Vagina (tissue), 2 donors: Measurements from ENCODE around the gene NLRP14. TPM values are rescaled to one million over a fixed set of nuclear protein-coding genes. Genes with fewer than 3 reads are reported as not detected.

Source experiments
- DNase-seq, 2 donors: peaks; one replicate each; pipeline ENCODE4 v3.0.0-alpha.2; 2017; ENCODE audit errors: extremely low spot score in 2 of 2
- H3K27ac ChIP-seq: fragments of 200-600 bp; sonication (generic); one replicate; pipeline ENCODE4 v1.5.1; 2019
- H3K27me3 ChIP-seq: fragments of 200-600 bp; sonication (generic); one replicate; pipeline ENCODE4 v1.5.1; 2019
- H3K36me3 ChIP-seq, 2 donors: fragments of 200-600 bp; sonication (generic); one replicate each; pipeline ENCODE4 v1.5.1; 2017 to 2019
- H3K4me1 ChIP-seq: fragments of 200-600 bp; sonication (generic); one replicate; pipeline ENCODE4 v1.5.1; 2019
- H3K4me3 ChIP-seq, 2 donors: fragments of 200-600 bp; sonication (generic); 1 replicate in 1 of 2; 2 replicates in 1 of 2; pipeline ENCODE4 v1.5.1; 2016 to 2019
- H3K9me3 ChIP-seq: fragments of 200-600 bp; sonication (generic); one replicate; pipeline ENCODE4 v1.5.1; 2019
- CTCF ChIP-seq, 3 experiments: fragments of 450-650 bp in 2 of 3; fragments of 200-600 bp in 1 of 3; sonication (generic) in 1 of 3; IDR thresholded peaks; one replicate each; pipeline ENCODE4 v1.5.1; 2017 to 2019; ENCODE audit warnings: antibody characterized with exemption in 3 of 3, mild to moderate bottlenecking in 2 of 3, moderate library complexity in 2 of 3
- POLR2A ChIP-seq, 2 donors: fragments of 450-650 bp; IDR thresholded peaks; one replicate each; pipeline ENCODE4 v1.6.1; 2017; ENCODE audit warnings: antibody characterized with exemption in 2 of 2, mild to moderate bottlenecking in 2 of 2, moderate library complexity in 2 of 2
- POLR2AphosphoS5 ChIP-seq, 2 donors: sonication (generic); formaldehyde crosslinking; IDR thresholded peaks; one replicate each; pipeline ENCODE4 v1.9.0; 2017; ENCODE audit warnings: antibody characterized with exemption in 2 of 2, mild to moderate bottlenecking in 2 of 2, low read depth in 1 of 2; ENCODE audit not compliant: insufficient read depth in 1 of 2
- intact Hi-C: fragments of 100-400 bp; cut with DNase I; formaldehyde crosslinking; loops from one replicate; pipeline ENCODE4 v1.15.1; 2023
- total RNA-seq: library from RNA; depleted of rRNA; stranded (reverse); fragments of >200 nt; gene quantifications from one replicate; pipeline ENCODE4 v1.2.3, GENCODE V29; 2016

The NLRP14 gene
- total RNA-seq, 1 donor from 2014 or later = not detected

- Histone ChIP-seq H3K27me3 (no peaks in the 10 kb centered on the region), H3K4me1 (no peaks in the 10 kb centered on the region), H3K4me3 (no peak overlapping the region), H3K9me3 (no peaks in the 10 kb centered on the region), H3K27ac (no peak overlapping the region), H3K36me3 (no peaks in the 10 kb centered on the region)
- DNase-seq = no peak
- TF ChIP-seq POLR2AphosphoS5 (IDR thresholded peaks at IDR 0.05; ENCODE audit: insufficient read depth in 1 of 2, low read depth in 1 of 2) (no peak), POLR2A (IDR thresholded peaks at IDR 0.05) (no peak), CTCF (IDR thresholded peaks at IDR 0.05) (no peak)
- intact Hi-C loops = no loop called here
Observed at GRCh38 chr11:7050191-7050590, 29.9 kb downstream of the NLRP14 start.

GRCh38 chr11:7056828-7057513 is 36.7 kb downstream of the NLRP14 start:
- Histone ChIP-seq H3K9me3 (no peaks in the 10 kb centered on the region), H3K4me1 (no peaks in the 10 kb centered on the region), H3K36me3 (no peaks in the 10 kb centered on the region), H3K27ac (no peak overlapping the region), H3K4me3 (no peak overlapping the region), H3K27me3 (no peaks in the 10 kb centered on the region)
- TF ChIP-seq POLR2AphosphoS5 (IDR thresholded peaks at IDR 0.05; ENCODE audit: insufficient read depth in 1 of 2, low read depth in 1 of 2) (no peak), CTCF (IDR thresholded peaks at IDR 0.05) (no peak), POLR2A (IDR thresholded peaks at IDR 0.05) (no peak)
- intact Hi-C loops = no loop called here
- no peak for DNase-seq

DNA sequence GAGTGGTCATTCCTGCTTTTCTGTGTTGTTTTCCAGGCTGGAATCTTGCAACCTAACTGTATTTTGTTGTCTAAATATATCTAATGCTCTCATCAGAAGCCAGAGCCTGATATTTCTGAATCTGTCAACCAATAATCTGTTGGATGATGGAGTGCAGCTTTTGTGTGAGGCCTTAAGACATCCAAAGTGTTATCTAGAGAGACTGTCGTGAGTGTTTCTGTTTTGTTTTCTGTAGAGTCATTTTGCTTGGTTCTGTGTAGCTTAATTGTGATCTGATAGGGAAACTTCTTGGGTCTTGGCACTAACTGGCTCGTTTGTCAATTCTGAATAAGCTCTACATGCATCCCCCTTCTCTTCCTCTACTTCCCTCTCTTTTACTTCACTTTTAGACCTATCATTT is 37.4 kb downstream of the NLRP14 start:
- H3K4me1 ChIP-seq = no peaks in the 10 kb centered on the region
- H3K4me3 ChIP-seq = no peak overlapping the region
- TF ChIP-seq POLR2AphosphoS5 (IDR thresholded peaks at IDR 0.05; ENCODE audit: insufficient read depth in 1 of 2, low read depth in 1 of 2) = no peak
- TF ChIP-seq POLR2A (IDR thresholded peaks at IDR 0.05) = no peak
- no peak for TF ChIP-seq CTCF (IDR thresholded peaks at IDR 0.05)
- no peak overlapping the region for H3K27ac ChIP-seq
- H3K36me3 ChIP-seq = no peaks in the 10 kb centered on the region
- no peaks in the 10 kb centered on the region for H3K9me3 ChIP-seq
- no peak for DNase-seq
- H3K27me3 ChIP-seq = no peaks in the 10 kb centered on the region
- intact Hi-C loops = no loop called here

GRCh38 chr11:7060868-7061267 is 40.6 kb downstream of the NLRP14 start:
- no peaks in the 10 kb centered on the region for H3K9me3 ChIP-seq
- no peaks in the 10 kb centered on the region for H3K36me3 ChIP-seq
- H3K27me3 ChIP-seq = no peaks in the 10 kb centered on the region
- DNase-seq = no peak
- intact Hi-C loops = no loop called here
- no peaks in the 10 kb centered on the region for H3K4me1 ChIP-seq
- no peak overlapping the region for H3K27ac ChIP-seq
- no peak for TF ChIP-seq CTCF (IDR thresholded peaks at IDR 0.05)
- no peak for TF ChIP-seq POLR2A (IDR thresholded peaks at IDR 0.05)
- no peak for TF ChIP-seq POLR2AphosphoS5 (IDR thresholded peaks at IDR 0.05; ENCODE audit: insufficient read depth in 1 of 2, low read depth in 1 of 2)
- H3K4me3 ChIP-seq = no peak overlapping the region

- TF ChIP-seq CTCF (IDR thresholded peaks at IDR 0.05) (no peak), POLR2A (IDR thresholded peaks at IDR 0.05) (no peak), POLR2AphosphoS5 (IDR thresholded peaks at IDR 0.05; ENCODE audit: insufficient read depth in 1 of 2, low read depth in 1 of 2) (no peak)
- Histone ChIP-seq H3K27me3 (no peaks in the 10 kb centered on the region), H3K4me3 (no peak overlapping the region), H3K4me1 (no peaks in the 10 kb centered on the region), H3K36me3 (no peaks in the 10 kb centered on the region), H3K9me3 (no peaks in the 10 kb centered on the region), H3K27ac (no peak overlapping the region)
- DNase-seq = no peak
- intact Hi-C loops = no loop called here
Observed at GRCh38 chr11:7062534-7062933, 42.3 kb downstream of the NLRP14 start.
